ENCODE results near the gene KCNAB1.

The KCNAB1 gene

DNA sequence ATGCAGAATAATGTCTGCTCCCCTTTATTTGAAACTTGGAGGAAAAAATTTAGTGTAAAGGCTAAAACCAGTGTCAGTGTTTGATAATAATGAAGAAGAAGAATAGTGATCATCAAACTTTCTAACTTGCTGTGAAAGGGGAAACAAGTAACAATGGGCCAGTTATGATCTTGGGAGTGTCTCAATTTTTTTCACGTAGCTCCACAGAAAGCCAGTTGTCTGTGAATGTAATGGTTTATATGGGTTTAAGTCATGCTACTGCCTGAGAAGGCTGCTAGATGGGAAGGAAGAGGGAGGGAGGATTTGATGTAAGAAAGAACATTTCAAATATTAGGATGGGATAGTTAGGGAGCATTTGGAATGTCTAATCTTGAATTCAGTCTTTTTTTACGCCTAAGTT is 455.7 kb downstream of the KCNAB1 start:
- DNase-seq (ENCODE audit: low read depth): no peak

DNA sequence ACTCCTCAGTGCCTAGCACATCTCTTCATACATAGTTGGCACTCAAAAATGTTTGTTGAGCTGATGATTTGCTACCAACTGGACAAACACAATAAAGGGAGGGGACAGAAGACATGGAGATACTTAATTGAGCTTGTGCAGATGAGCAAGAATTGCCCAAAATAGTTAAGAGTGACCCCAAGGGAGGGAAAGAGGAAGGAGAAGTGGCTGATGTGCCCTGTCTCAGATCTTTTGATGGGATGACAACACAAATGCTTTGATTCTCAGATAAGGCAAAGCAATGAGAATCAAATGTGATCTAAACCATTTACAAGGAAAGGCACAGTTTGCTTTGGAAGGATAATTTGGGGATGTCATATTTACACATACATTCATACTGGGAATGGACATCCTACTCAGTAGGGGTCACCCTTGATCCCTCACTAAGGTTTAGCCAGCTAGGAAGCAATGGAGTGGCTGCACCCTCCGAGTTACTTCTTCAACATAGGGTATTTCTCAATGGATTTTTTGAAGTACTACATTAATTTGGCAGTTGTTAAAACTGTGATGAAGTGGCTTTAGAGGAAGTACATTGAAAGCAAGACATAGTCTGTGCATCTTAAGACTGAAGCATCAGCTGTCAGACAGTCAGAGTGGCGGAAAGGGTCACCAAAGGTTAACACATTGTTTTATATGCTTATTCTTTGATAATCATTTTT is 456.4 kb downstream of the KCNAB1 start:
- DNase-seq (ENCODE audit: low read depth): no peak

DNA sequence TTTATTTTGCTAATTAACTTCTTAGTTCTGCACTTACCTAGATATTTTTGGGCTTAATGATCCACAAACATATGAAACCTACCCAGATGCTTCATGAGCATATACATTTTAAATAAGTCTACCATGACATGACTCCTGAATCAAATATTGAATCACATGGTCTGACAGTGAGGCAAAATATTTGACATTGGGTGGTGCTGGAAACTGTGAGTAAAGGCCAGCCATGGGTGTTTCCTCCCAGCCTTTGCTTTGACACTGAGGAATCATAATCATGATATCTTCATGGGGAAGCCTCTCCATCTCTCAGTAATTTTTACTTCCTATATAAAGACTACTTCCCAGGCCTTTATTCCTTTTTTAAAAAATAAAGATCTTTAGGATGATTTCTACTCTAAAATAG is 457.4 kb downstream of the KCNAB1 start:
- no peak for DNase-seq (ENCODE audit: low read depth)

DNA sequence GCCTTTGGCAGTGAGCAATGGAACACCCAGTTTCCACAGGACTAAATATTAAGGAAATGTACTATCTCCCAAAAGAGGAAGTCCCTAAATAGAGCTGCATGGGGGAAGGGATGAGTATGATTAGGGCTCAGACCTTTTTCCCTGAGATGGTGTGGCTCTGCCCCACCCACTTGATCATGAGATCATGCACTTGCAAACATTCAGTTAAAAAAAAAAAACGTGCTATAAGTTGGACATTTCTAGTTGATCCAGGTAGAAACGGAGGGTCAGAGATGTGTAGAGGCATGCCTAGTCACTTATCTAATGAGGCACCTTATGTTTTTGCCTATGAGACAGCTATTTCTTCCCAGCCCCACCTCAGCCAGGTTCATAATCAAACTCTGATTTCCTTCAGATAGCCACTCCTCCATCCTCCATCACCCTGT is 459.1 kb downstream of the KCNAB1 start:
- DNase-seq (ENCODE audit: low read depth): no peak

DNA sequence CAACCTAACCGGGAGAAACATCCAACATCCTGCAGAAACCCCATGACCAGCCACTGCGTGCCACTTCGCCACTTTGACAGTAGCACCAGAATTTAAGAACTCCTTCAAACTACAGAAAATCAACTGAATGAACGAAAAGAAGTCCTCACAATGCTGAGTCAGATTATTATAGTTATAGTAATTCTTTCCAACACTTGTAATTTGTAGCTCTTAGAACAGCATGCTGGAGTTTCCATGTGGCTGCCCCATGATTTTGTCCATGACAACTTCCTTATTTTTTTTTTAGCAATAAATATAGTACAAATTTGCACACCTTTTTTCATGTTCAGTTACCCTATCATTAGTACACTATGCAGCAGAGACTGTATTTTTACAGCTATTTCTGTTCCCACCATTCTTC is 460.7 kb downstream of the KCNAB1 start:
- no peak for DNase-seq (ENCODE audit: low read depth)

DNA sequence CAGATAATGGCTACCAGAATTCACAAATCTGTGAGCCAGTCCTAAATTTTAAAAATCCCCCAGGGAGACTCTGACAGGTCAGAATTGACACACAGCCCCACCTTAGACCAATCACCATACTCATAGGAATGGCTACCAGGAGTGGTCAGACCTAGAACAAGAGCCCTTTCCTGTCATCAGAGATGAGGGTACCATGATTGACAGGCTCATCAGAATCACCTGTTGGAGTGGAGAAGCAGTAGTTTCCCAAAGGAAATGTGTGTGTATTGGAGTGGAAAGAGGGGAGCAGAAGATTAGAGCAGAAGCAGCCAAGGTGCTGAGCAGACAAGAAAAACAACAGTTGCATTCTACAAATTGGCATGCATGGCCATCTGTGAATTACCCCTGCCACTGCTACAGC is 461.6 kb downstream of the KCNAB1 start:
- DNase-seq (ENCODE audit: low read depth): no peak

DNA sequence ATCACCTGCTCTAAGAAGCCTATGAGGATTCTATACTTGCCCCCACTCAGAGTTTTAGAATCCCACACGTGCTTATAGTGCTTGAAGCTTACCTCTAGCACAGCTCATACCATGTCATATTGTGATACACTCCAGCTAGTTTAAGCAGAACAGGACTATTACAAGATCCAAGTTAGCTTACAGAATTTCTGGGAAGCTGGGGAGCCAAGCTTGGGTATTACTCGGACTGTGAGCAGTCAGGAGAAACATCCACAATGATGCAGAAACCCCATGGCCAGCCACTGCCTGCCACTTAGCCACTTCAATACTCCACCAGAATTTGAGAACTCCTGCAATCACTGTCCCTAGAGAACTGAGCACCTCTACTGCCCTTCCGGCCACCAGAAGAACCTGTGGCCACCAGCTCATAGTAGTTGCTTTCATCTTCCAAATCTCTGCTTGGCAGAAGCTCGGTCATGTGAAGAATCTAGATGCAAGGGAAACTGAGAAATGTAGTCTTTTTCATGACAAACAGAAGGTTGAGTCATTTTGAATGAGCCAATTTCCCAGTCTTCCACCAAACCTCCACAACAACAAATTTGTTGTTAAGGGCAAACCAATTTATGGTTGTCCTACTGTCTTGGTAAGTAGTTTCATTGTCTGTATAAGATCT is 462.3 kb downstream of the KCNAB1 start:
- no peak for DNase-seq (ENCODE audit: low read depth)

DNA sequence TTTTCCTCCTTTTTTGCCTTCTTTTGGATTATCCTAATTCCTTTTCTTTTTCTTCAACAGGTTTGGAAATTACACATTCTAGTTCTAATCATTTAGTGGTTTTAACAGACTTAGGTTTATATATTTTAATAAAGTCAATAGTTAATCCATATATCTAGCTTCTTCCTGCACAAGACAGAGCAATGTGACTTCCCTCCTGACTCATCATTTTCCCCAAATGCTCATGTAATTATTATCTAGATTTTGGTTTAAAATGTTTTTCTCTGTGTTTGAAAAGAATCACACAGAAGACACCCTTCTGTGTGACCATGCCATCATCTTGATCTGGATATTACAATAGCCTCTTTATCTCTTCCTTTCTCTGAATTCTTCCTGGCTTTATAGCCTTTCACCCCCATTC is 463.1 kb downstream of the KCNAB1 start:
- DNase-seq (ENCODE audit: low read depth): no peak

DNA sequence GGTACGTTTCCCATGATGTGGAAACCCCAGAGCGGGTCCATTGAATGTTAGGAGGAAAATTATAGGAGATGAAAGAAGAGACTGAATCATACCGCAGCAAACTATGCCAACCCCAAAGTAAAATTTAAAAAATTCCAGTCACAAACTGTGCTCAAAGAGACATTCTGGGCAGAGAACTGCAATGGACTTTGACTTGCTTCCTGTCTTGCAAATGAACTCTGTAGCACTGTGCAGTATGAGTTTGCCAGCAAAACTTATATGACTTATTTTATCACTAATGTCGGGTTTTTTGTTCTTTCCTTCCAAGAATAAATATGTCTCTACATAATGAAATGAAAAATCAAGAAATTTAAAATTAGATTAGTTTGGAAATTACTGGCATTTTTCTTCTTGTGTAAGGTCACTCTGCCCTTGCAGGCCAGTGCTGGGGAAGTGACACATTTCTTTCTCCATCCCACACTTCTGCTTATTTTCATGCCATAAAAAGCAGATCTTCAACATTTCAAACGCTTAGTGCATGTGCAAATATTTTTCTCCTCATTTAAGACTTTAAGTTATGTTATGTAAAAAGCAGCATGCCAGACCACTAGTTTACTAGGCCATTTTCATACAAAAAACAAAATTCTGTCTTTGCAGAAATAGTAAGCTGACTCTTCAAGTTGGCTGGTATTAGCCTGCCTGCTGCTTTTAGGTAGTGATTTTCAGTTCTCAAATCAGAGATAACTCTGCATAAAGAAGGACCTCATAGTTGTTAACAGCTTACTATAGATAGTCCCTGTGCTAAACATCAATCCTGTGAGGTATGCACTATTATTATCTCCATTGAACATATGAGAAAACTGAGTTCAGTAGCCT is 466.8 kb downstream of the KCNAB1 start:
- no peak for DNase-seq (ENCODE audit: low read depth)

DNA sequence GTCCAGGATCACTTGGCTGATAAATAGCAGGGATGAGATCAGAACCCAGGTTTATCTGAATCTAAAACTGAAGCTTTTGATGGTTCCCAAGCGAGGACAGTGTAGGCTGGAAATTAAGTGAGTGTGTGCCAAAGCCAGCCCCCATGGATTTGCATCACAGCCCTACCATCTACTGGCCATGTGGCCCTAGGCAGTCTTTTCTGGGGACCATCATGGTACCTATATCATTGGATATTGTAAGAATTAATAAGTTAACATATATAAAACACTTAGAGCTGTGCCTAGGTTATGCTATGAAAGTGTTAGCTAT is 467.3 kb downstream of the KCNAB1 start:
- no peak for DNase-seq (ENCODE audit: low read depth)

Data from stimulated activated CD8-positive, alpha-beta memory T cell treated with anti-CD3 and anti-CD28 coated beads, Interleukin-15, amount 100 ng/mL, for 1 hour (primary cell).